GM23338 (cell line): ENCODE data around the gene CD28. TPM values are rescaled to one million over a fixed set of nuclear protein-coding genes. Genes with fewer than 3 reads are reported as not detected.

Experiments
- ATAC-seq: fragments of 200-7000 bp; cut with Tn5 transposase; 3 replicates; pipeline ENCODE4 v1.9.1; 2020
- DNase-seq: peaks from one replicate; pipeline ENCODE4 v3.0.0-alpha.2; 2015; ENCODE audit warnings: low spot score
- H2AFZ ChIP-seq: fragments of 200-600 bp; sonication (generic); 2 replicates; pipeline ENCODE4 v1.8.0; 2016; ENCODE audit warnings: antibody characterized with exemption, mild to moderate bottlenecking, moderate library complexity
- H3F3A ChIP-seq: fragments of 200-600 bp; sonication (generic); replicated peaks from 2 replicates; pipeline ENCODE4 v1.8.0; 2017; ENCODE audit warnings: antibody characterized with exemption, mixed run types, low read depth
- H3K27ac ChIP-seq: fragments of 200-600 bp; sonication (generic); 2 replicates; pipeline ENCODE4 v1.6.1; 2016; ENCODE audit warnings: low read depth
- H3K27me3 ChIP-seq: fragments of 200-600 bp; sonication (generic); 2 replicates; pipeline ENCODE4 v1.8.0; 2016; ENCODE audit warnings: mild to moderate bottlenecking, mixed run types, moderate library complexity; ENCODE audit not compliant: insufficient read depth
- H3K36me3 ChIP-seq: fragments of 200-600 bp; sonication (generic); 2 replicates; pipeline ENCODE4 v1.8.0; 2016; ENCODE audit warnings: mild to moderate bottlenecking; ENCODE audit not compliant: insufficient read depth
- H3K4me1 ChIP-seq: fragments of 200-600 bp; sonication (generic); 2 replicates; pipeline ENCODE4 v1.8.0; 2016; ENCODE audit warnings: mild to moderate bottlenecking, moderate library complexity; ENCODE audit not compliant: insufficient read depth
- H3K4me2 ChIP-seq: fragments of 200-600 bp; sonication (generic); 2 replicates; pipeline ENCODE4 v1.7.1; 2017; ENCODE audit warnings: mixed run types
- H3K4me3 ChIP-seq: fragments of 200-600 bp; sonication (generic); 2 replicates; pipeline ENCODE4 v1.6.1; 2016; ENCODE audit warnings: mixed run types
- H3K79me2 ChIP-seq: fragments of 200-600 bp; sonication (generic); replicated peaks from 2 replicates; pipeline ENCODE4 v1.8.0; 2017; ENCODE audit warnings: mild to moderate bottlenecking; ENCODE audit not compliant: insufficient read depth
- H3K9me2 ChIP-seq: fragments of 200-600 bp; sonication (generic); 2 replicates; pipeline ENCODE4 v1.8.0; 2017; ENCODE audit not compliant: insufficient read depth
- H4K20me1 ChIP-seq: fragments of 200-600 bp; sonication (generic); replicated peaks from 2 replicates; pipeline ENCODE4 v1.8.0; 2017; ENCODE audit warnings: mild to moderate bottlenecking; ENCODE audit not compliant: insufficient read depth
- H3K27ac Mint-ChIP-seq: 2 replicates; pipeline ENCODE4 v1.8.0; 2020; ENCODE audit warnings: inconsistent platforms, mild to moderate bottlenecking, moderate library complexity, mixed read lengths
- H3K27me3 Mint-ChIP-seq: 3 replicates; pipeline ENCODE4 v1.8.0; 2022; ENCODE audit warnings: low read depth, mild to moderate bottlenecking, moderate library complexity, mixed read lengths, inconsistent platforms; ENCODE audit not compliant: insufficient read depth, poor library complexity
- H3K36me3 Mint-ChIP-seq: 3 replicates; pipeline ENCODE4 v1.8.0; 2021; ENCODE audit warnings: low read depth, mild to moderate bottlenecking, inconsistent platforms, moderate library complexity, mixed read lengths
- H3K4me1 Mint-ChIP-seq: 3 replicates; pipeline ENCODE4 v1.8.0; 2020; ENCODE audit warnings: mild to moderate bottlenecking, inconsistent platforms, mixed read lengths
- H3K4me3 Mint-ChIP-seq: 3 replicates; pipeline ENCODE4 v1.8.0; 2021; ENCODE audit warnings: moderate library complexity, mild to moderate bottlenecking, inconsistent platforms, mixed read lengths
- H3K9me3 Mint-ChIP-seq: 3 replicates; pipeline ENCODE4 v1.8.0; 2020; ENCODE audit warnings: moderate library complexity, mild to moderate bottlenecking, inconsistent platforms, mixed read lengths
- CREB1 ChIP-seq: fragments of 250-450 bp; sonication (Bioruptor Pico); IDR thresholded peaks from 2 replicates; pipeline ENCODE4 v1.5.0; 2020; ENCODE audit warnings: low read depth, mild to moderate bottlenecking, moderate library complexity
- EZH2 ChIP-seq: fragments of 200-600 bp; sonication (generic); IDR thresholded peaks from one replicate; pipeline ENCODE4 v1.8.0; 2017; ENCODE audit warnings: antibody characterized with exemption, mild to moderate bottlenecking, low read depth; ENCODE audit not compliant: unreplicated experiment
- JUNB ChIP-seq: IDR thresholded peaks from one replicate; pipeline ENCODE4 v1.6.1; 2016; ENCODE audit warnings: antibody characterized with exemption; ENCODE audit not compliant: unreplicated experiment
- NANOG ChIP-seq: IDR thresholded peaks from 2 replicates; pipeline ENCODE4 v1.6.1; 2016; ENCODE audit warnings: antibody characterized with exemption, borderline replicate concordance
- POLR2AphosphoS5 ChIP-seq: IDR thresholded peaks from 2 replicates; pipeline ENCODE4 v1.6.1; 2016; ENCODE audit warnings: antibody characterized with exemption, low read depth
- STAT1 ChIP-seq: IDR thresholded peaks from one replicate; pipeline ENCODE4 v1.6.1; 2016; ENCODE audit warnings: antibody characterized with exemption; ENCODE audit not compliant: unreplicated experiment
- ZNF114 ChIP-seq: fragments of 250-450 bp; sonication (Bioruptor Pico); IDR thresholded peaks from 2 replicates; pipeline ENCODE4 v1.5.0; 2020; ENCODE audit warnings: mild to moderate bottlenecking, moderate library complexity
- ZNF331 ChIP-seq: fragments of 250-450 bp; sonication (Bioruptor Pico); IDR thresholded peaks from 2 replicates; pipeline ENCODE4 v1.5.0; 2020; ENCODE audit warnings: low read depth, mild to moderate bottlenecking, moderate library complexity
- polyA plus RNA-seq: library from polyadenylated mRNA; unstranded; fragments of >200 nt; fragmentation: Nextera tagmentation; extraction: Ambion mirVana; gene quantifications from 2 replicates; pipeline ENCODE4 v1.2.1, GENCODE V29; 2016
- total RNA-seq: library from RNA; depleted of rRNA; stranded (reverse); fragments of >200 nt; shearing (Covaris generic); gene quantifications from 2 replicates; pipeline ENCODE4 v1.2.3, GENCODE V29; 2014
- TF ChIP-seq, protein P1 (sequence below), 2 experiments: fragments of 200-600 bp in 1 of 2; sonication (generic) in 1 of 2; conservative IDR thresholded peaks; 2 replicates each; pipeline versions ENCODE4 v1.5.1 to v1.6.1; 2016 to 2017; ENCODE audit warnings: antibody characterized with exemption in 2 of 2, low read depth in 2 of 2, mild to moderate bottlenecking in 2 of 2, moderate library complexity in 1 of 2
- TF ChIP-seq, protein P2 (sequence below): fragments of 250-450 bp; sonication (Bioruptor Pico); IDR thresholded peaks from 2 replicates; pipeline ENCODE4 v1.5.0; 2020; ENCODE audit warnings: mild to moderate bottlenecking, moderate library complexity
- TF ChIP-seq, protein P3 (sequence below): IDR thresholded peaks from 2 replicates; pipeline ENCODE4 v1.6.1; 2016; ENCODE audit warnings: antibody characterized with exemption

The CD28 gene
- total and polyA plus RNA-seq, 2 experiments from 2014 or later: not detected

DNA sequence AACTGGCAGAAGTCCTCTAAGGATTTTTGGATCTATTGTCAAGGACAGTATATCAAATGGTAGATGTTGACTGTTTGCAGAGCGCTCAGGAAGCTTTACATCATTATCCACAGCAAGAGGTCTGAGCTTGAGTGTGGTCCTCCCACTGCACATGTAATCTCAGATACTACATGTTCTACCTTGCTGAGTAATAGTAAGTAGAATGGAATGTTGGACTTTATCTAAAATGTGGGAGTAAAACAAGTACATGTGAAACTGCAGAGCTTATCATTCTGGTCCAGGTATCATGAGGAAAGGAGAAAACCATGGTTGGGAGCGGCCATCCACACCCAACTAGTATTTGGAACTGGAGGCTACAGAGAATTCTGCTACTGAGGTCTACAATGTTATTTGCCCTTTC, 19.3 kb upstream of the CD28 start (continued):
- TF ChIP-seq EZH2: no peak
- TF ChIP-seq ZNF114 (CRISPR knock-in tag): no peak
- TF ChIP-seq STAT1: no peak
- no peak for TF ChIP-seq JUNB
- TF ChIP-seq, protein P1, sequence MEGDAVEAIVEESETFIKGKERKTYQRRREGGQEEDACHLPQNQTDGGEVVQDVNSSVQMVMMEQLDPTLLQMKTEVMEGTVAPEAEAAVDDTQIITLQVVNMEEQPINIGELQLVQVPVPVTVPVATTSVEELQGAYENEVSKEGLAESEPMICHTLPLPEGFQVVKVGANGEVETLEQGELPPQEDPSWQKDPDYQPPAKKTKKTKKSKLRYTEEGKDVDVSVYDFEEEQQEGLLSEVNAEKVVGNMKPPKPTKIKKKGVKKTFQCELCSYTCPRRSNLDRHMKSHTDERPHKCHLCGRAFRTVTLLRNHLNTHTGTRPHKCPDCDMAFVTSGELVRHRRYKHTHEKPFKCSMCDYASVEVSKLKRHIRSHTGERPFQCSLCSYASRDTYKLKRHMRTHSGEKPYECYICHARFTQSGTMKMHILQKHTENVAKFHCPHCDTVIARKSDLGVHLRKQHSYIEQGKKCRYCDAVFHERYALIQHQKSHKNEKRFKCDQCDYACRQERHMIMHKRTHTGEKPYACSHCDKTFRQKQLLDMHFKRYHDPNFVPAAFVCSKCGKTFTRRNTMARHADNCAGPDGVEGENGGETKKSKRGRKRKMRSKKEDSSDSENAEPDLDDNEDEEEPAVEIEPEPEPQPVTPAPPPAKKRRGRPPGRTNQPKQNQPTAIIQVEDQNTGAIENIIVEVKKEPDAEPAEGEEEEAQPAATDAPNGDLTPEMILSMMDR (conservative IDR thresholded peaks at IDR 0.05; ENCODE audit: low read depth in 2 of 2): no peak

DNA sequence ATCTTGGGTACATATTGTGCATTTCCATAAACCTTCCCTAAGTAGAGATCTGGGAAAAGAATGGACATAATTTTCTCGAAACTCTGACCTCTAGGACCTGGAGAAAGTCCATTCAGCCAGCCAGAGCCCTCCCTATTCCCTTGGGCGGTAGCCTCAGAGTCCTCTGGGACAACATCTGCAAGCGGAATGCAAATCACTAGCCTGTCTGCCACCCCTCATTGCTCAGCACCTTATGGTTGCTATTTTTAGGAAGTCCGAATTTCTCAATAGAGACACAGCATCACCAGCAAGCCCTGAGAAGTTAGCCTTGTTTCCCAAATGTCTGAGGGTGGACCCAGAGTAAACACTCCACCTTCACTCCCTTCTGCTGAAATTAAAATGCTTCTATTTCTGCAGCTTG, 17.6 kb upstream of the CD28 start:
- Histone ChIP-seq H2AFZ (peak overlapping the region; percentile 69; the same call in 1 of the 2 replicates), H3K27me3 (no peaks in the 10 kb centered on the region), H3K9me2 (peaks cover 12% of the 10 kb centered on the region; the same call in 1 of the 2 replicates), H3K4me1 (peaks cover 9% of the 10 kb centered on the region; the same call in 1 of the 2 replicates), H4K20me1 (no peaks in the 10 kb centered on the region), H3F3A (no peaks in the 10 kb centered on the region), H3K36me3 (no peaks in the 10 kb centered on the region), H3K4me2 (no peak overlapping the region), H3K79me2 (no peaks in the 10 kb centered on the region), H3K27ac (no peak overlapping the region), H3K4me3 (no peak overlapping the region)
- H3K36me3 Mint-ChIP-seq: no peaks in the 10 kb centered on the region
- H3K4me1 Mint-ChIP-seq: peaks cover 6% of the 10 kb centered on the region
- no peak overlapping the region for H3K4me3 Mint-ChIP-seq
- no peaks in the 10 kb centered on the region for H3K9me3 Mint-ChIP-seq
- DNase-seq (peak; percentile 9), ATAC-seq (peak; percentile 52)
- H3K27me3 Mint-ChIP-seq: no peaks in the 10 kb centered on the region
- H3K27ac Mint-ChIP-seq: no peak overlapping the region
- TF ChIP-seq STAT1 (no peak), JUNB (no peak), ZNF114 (CRISPR knock-in tag) (no peak), ZNF331 (no peak), POLR2AphosphoS5 (no peak), CREB1 (CRISPR knock-in tag) (no peak), EZH2 (no peak), NANOG (no peak)
- TF ChIP-seq, protein P1 (conservative IDR thresholded peaks at IDR 0.05; ENCODE audit: low read depth in 2 of 2): no peak
- TF ChIP-seq, protein P2, sequence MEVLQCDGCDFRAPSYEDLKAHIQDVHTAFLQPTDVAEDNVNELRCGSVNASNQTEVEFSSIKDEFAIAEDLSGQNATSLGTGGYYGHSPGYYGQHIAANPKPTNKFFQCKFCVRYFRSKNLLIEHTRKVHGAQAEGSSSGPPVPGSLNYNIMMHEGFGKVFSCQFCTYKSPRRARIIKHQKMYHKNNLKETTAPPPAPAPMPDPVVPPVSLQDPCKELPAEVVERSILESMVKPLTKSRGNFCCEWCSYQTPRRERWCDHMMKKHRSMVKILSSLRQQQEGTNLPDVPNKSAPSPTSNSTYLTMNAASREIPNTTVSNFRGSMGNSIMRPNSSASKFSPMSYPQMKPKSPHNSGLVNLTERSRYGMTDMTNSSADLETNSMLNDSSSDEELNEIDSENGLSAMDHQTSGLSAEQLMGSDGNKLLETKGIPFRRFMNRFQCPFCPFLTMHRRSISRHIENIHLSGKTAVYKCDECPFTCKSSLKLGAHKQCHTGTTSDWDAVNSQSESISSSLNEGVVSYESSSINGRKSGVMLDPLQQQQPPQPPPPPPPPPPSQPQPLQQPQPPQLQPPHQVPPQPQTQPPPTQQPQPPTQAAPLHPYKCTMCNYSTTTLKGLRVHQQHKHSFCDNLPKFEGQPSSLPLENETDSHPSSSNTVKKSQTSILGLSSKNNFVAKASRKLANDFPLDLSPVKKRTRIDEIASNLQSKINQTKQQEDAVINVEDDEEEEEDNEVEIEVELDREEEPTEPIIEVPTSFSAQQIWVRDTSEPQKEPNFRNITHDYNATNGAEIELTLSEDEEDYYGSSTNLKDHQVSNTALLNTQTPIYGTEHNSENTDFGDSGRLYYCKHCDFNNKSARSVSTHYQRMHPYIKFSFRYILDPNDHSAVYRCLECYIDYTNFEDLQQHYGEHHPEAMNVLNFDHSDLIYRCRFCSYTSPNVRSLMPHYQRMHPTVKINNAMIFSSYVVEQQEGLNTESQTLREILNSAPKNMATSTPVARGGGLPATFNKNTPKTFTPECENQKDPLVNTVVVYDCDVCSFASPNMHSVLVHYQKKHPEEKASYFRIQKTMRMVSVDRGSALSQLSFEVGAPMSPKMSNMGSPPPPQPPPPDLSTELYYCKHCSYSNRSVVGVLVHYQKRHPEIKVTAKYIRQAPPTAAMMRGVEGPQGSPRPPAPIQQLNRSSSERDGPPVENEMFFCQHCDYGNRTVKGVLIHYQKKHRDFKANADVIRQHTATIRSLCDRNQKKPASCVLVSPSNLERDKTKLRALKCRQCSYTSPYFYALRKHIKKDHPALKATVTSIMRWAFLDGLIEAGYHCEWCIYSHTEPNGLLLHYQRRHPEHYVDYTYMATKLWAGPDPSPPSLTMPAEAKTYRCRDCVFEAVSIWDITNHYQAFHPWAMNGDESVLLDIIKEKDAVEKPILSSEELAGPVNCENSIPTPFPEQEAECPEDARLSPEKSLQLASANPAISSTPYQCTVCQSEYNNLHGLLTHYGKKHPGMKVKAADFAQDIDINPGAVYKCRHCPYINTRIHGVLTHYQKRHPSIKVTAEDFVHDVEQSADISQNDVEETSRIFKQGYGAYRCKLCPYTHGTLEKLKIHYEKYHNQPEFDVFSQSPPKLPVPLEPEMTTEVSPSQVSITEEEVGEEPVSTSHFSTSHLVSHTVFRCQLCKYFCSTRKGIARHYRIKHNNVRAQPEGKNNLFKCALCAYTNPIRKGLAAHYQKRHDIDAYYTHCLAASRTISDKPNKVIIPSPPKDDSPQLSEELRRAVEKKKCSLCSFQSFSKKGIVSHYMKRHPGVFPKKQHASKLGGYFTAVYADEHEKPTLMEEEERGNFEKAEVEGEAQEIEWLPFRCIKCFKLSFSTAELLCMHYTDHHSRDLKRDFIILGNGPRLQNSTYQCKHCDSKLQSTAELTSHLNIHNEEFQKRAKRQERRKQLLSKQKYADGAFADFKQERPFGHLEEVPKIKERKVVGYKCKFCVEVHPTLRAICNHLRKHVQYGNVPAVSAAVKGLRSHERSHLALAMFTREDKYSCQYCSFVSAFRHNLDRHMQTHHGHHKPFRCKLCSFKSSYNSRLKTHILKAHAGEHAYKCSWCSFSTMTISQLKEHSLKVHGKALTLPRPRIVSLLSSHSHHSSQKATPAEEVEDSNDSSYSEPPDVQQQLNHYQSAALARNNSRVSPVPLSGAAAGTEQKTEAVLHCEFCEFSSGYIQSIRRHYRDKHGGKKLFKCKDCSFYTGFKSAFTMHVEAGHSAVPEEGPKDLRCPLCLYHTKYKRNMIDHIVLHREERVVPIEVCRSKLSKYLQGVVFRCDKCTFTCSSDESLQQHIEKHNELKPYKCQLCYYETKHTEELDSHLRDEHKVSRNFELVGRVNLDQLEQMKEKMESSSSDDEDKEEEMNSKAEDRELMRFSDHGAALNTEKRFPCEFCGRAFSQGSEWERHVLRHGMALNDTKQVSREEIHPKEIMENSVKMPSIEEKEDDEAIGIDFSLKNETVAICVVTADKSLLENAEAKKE (CRISPR knock-in tag): no peak
- TF ChIP-seq, protein P3, sequence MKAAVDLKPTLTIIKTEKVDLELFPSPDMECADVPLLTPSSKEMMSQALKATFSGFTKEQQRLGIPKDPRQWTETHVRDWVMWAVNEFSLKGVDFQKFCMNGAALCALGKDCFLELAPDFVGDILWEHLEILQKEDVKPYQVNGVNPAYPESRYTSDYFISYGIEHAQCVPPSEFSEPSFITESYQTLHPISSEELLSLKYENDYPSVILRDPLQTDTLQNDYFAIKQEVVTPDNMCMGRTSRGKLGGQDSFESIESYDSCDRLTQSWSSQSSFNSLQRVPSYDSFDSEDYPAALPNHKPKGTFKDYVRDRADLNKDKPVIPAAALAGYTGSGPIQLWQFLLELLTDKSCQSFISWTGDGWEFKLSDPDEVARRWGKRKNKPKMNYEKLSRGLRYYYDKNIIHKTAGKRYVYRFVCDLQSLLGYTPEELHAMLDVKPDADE: no peak
